NB4 (cell line): Measurements from ENCODE around the gene FSTL4.

Experiments
- POLR2A ChIP-seq: IDR thresholded peaks from 2 replicates; pipeline ENCODE4 v1.6.1; 2011; ENCODE audit warnings: mild to moderate bottlenecking; ENCODE audit not compliant: insufficient read length; ENCODE audit errors: extremely low read depth
- TF ChIP-seq, protein P1 (sequence below): IDR thresholded peaks from one replicate; pipeline ENCODE4 v1.5.1; 2012; ENCODE audit warnings: low read depth, low read length
- TF ChIP-seq, protein P2 (sequence below): IDR thresholded peaks from 2 replicates; pipeline ENCODE4 v1.6.1; 2011; ENCODE audit warnings: low read depth, low read length

DNA sequence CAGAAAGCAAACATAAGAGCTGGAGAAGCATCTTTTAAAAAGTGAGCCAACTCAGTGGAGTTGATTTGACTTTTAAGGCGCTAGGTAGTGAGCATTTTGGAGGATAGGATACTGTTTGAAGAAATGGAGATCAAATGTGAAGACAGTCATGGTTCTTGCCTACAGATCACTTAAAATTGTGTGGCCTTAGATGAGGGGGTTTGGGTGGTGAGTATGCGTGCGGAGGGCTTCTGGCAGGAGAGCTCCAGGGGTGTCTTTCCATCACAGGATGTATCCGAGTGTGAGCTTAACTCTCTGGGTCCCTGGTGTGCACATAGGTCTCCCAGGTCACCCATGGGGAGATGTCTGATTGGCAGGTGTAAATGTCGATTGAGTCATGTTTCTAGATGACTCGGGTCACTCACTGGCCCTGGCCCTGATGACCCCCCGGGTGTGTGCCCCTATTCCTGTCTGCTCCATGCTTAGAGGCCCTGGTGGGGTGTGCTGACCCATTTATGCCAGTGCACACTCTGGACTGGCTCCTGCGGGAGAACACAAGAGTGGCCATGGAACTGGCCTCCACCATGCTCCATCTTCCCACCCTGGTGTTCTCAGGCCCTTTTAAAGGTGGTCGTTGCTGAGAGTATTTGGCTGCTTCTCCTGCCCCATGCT lies 274.4 kb downstream of the FSTL4 start:
- TF ChIP-seq POLR2A = no peak
- TF ChIP-seq, protein P1, sequence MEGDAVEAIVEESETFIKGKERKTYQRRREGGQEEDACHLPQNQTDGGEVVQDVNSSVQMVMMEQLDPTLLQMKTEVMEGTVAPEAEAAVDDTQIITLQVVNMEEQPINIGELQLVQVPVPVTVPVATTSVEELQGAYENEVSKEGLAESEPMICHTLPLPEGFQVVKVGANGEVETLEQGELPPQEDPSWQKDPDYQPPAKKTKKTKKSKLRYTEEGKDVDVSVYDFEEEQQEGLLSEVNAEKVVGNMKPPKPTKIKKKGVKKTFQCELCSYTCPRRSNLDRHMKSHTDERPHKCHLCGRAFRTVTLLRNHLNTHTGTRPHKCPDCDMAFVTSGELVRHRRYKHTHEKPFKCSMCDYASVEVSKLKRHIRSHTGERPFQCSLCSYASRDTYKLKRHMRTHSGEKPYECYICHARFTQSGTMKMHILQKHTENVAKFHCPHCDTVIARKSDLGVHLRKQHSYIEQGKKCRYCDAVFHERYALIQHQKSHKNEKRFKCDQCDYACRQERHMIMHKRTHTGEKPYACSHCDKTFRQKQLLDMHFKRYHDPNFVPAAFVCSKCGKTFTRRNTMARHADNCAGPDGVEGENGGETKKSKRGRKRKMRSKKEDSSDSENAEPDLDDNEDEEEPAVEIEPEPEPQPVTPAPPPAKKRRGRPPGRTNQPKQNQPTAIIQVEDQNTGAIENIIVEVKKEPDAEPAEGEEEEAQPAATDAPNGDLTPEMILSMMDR = no peak
- TF ChIP-seq, protein P2, sequence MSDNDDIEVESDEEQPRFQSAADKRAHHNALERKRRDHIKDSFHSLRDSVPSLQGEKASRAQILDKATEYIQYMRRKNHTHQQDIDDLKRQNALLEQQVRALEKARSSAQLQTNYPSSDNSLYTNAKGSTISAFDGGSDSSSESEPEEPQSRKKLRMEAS = no peak
